ENCODE data around the gene PHRF1. TPM values are rescaled to one million over a fixed set of nuclear protein-coding genes. Genes with fewer than 3 reads are reported as not detected.
A peak's percentile ranks its signal among the peaks of the same experiment; 100 is the strongest.

Gene PHRF1
- total and polyA plus RNA-seq, 11 donors: 11.6 to 21.3 (median 18.1) TPM

DNA sequence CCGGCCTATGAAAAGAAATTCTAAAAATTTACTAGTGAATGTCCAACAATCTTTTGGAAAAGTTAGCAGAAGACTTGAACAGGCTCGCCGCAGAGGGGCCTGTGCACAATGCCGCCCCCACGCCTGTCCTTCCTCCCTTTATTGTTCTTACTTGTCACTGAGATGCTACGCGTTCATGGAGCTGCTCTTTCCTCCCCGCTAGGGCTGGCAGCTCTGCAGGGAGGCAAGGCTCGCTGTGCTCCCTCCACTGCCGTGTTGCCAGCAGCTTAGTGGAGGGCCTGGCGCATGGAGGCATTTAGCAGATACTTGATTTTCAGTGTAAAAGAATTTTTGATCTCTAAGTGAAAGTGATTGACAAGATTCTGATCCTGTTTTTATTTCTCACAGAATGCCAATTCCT lies 14.7 kb downstream of the PHRF1 start:
- peaks cover 0 to 16% (median 0%) of the 10 kb centered on the region in 12 donors for H3K4me1 ChIP-seq
- ATAC-seq (no peak), DNase-seq (no peak)
- H3K9me3 ChIP-seq: no peaks in the 10 kb centered on the region
- no peaks in the 10 kb centered on the region for H3K27me3 ChIP-seq
- intact Hi-C loops (cut with DNase I): no loop called here
- TF ChIP-seq, protein P1, sequence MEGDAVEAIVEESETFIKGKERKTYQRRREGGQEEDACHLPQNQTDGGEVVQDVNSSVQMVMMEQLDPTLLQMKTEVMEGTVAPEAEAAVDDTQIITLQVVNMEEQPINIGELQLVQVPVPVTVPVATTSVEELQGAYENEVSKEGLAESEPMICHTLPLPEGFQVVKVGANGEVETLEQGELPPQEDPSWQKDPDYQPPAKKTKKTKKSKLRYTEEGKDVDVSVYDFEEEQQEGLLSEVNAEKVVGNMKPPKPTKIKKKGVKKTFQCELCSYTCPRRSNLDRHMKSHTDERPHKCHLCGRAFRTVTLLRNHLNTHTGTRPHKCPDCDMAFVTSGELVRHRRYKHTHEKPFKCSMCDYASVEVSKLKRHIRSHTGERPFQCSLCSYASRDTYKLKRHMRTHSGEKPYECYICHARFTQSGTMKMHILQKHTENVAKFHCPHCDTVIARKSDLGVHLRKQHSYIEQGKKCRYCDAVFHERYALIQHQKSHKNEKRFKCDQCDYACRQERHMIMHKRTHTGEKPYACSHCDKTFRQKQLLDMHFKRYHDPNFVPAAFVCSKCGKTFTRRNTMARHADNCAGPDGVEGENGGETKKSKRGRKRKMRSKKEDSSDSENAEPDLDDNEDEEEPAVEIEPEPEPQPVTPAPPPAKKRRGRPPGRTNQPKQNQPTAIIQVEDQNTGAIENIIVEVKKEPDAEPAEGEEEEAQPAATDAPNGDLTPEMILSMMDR (IDR thresholded peaks at IDR 0.05): no peak
- no peak for TF ChIP-seq POLR2A (IDR thresholded peaks at IDR 0.05)
- no peak overlapping the region for H3K27ac ChIP-seq
- peaks cover 0 to 98% (median 93%) of the 10 kb centered on the region in 9 donors for H3K36me3 ChIP-seq
- H3K4me3 ChIP-seq: no peak overlapping the region
- WGBS, 4 donors: 74 to 80% (median 76%) methylated on average over 11 of the region's 11 CpGs

DNA sequence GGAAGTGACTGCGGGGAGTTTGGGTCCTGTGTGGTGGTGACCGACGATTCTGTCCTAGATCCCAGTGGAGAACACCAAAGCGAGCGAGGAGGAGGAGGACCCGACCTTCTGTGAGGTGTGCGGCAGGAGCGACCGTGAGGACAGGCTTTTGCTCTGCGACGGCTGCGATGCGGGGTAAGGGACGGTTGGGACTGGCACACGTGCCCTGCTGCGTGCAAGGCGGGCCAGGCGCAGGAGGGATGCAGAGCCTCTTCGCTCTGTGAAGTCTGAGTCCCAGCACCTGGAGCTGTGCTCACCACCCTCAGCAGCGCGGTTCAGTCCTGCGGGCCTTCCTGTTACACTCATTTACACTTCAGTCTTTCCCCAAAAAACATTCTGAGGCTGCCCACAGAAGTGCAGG lies 16.2 kb downstream of the PHRF1 start:
- peaks cover 0 to 99% (median 95%) of the 10 kb centered on the region in 9 donors for H3K36me3 ChIP-seq
- TF ChIP-seq, protein P1 (IDR thresholded peaks at IDR 0.05): no peak
- TF ChIP-seq POLR2A (IDR thresholded peaks at IDR 0.05): no peak
- H3K4me3 ChIP-seq: no peak overlapping the region
- intact Hi-C loops (cut with DNase I): no loop called here
- H3K4me1 ChIP-seq: peaks cover 0 to 8% (median 0%) of the 10 kb centered on the region in 12 donors
- no peak overlapping the region for H3K27ac ChIP-seq
- H3K9me3 ChIP-seq: no peaks in the 10 kb centered on the region
- 96 to 97% (median 96%) methylated on average over 22 of the region's 22 CpGs for WGBS, 4 donors
- DNase-seq: no peak
- H3K27me3 ChIP-seq: no peaks in the 10 kb centered on the region
- no peak for ATAC-seq

GRCh38 chr11:592918-593317 lies 16.6 kb downstream of the PHRF1 start:
- Histone ChIP-seq H3K27me3 (no peaks in the 10 kb centered on the region), H3K36me3 (peaks cover 0 to 99% (median 95%) of the 10 kb centered on the region in 9 donors), H3K4me3 (no peak overlapping the region), H3K27ac (no peak overlapping the region), H3K9me3 (no peaks in the 10 kb centered on the region), H3K4me1 (peaks cover 0 to 4% (median 0%) of the 10 kb centered on the region in 12 donors)
- WGBS, 4 donors: 89 to 91% (median 90%) methylated on average over 10 of the region's 10 CpGs
- TF ChIP-seq, protein P1 (IDR thresholded peaks at IDR 0.05): no peak
- no peak for TF ChIP-seq POLR2A (IDR thresholded peaks at IDR 0.05)
- intact Hi-C loops (cut with DNase I): no loop called here
- DNase-seq (no peak), ATAC-seq (no peak)

DNA sequence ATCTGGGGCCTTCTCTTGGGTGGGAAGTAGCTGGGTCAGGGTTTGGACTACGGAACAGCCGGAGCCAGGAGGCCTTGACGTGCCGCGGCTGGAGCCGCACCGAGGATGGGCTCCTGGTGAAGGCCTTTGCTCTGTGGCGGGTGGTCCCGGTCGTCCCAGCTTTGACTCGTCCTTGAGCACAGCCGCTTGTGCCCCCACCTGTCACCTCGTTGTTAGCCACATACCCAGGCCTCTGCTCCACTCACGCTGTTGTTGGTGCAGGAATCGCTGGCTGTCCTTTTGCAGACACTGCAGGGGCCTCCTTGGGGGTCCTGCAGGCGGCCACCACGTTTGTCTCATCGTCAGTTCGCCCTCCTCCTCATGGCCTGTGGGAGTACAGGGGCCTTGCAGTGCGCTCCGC lies 17.1 kb downstream of the PHRF1 start:
- no peak for TF ChIP-seq POLR2A (IDR thresholded peaks at IDR 0.05)
- TF ChIP-seq, protein P1 (IDR thresholded peaks at IDR 0.05): no peak
- ATAC-seq (no peak), DNase-seq (peak in 1 of 5 donors; percentile 48)
- H3K4me1 ChIP-seq: no peaks in the 10 kb centered on the region
- H3K4me3 ChIP-seq: no peak overlapping the region
- no peaks in the 10 kb centered on the region for H3K27me3 ChIP-seq
- intact Hi-C loops (cut with DNase I): no loop called here
- H3K9me3 ChIP-seq: no peaks in the 10 kb centered on the region
- H3K27ac ChIP-seq: no peak overlapping the region
- peaks cover 0 to 99% (median 95%) of the 10 kb centered on the region in 9 donors for H3K36me3 ChIP-seq
- WGBS, 4 donors: 92 to 94% (median 93%) methylated on average over 19 to 21 of the region's 21 CpGs

Data from heart left ventricle (tissue), 16 donors.